Midbrain (tissue), 1 donor: Measurements from ENCODE around the gene POTEF.
"Not testable (repeated sequence)": the region's sequence is repeated elsewhere in the genome, so short reads cannot be mapped to it uniquely, and the experiment has no call there.

ENCODE experiments used
- DNase-seq: peaks from one replicate; lab custom pipeline; 2025; lab: John Stamatoyannopoulos, UW

The POTEF gene

DNA sequence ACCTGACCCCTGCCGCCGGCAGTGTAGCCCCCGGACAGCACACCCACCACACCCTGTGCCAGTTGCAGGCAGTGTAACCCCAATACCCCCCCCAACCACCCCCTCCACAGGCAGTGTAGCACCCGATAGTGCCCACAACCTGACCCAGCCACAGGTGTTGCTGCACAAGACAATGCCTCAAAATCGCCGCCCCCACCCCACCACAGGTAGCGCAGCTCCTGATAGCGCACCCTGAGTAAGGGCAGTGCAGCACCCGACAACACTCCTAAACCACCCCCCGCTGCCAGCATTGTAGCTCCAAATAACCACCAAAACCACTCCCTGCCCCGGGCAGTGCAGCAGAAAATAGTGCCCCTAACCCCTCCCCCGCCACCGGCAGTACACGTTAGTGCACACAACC is 558 bp downstream of the POTEF start:
- not testable (repeated sequence) for DNase-seq

DNA sequence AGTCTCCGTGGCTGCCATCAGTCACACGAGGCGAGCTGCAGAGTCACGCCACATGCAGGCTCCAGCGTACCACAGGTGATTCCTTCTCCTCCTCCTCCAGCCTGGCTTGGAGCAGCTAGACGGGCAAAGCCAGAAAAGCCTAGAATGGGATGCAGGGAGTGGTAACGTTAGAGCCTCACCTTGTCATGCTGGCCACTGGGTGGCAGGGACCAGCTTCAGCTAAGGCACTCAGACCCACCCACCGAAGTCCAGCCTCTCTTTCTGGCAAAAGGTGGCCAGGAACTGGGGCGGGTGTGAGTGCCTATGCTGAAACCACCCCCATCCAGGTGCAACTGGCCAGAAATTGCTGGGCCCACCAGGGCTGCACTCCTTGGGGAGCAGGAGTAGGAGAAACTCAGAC is 1.3 kb downstream of the POTEF start:
- DNase-seq = not testable (repeated sequence)

DNA sequence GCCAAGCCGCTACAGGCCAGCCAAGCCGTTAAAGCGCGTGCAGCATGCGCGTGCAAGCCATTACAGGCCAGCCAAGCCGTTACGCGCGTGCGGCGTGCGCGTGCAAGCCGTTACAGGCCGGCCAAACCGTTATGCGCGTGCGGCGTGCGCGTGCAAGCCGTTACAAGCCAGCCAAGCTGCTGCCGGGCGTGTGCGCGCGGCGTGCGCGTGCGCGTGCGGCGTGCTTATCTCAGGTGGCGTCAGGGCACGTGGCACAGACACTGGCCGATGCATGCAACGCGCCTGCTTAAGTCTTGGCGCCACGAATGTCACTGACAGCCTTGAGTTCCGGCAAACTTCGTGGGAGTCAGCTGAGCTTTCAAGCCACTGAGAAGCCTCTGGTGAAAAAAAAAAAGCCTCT is 8.1 kb downstream of the POTEF start:
- DNase-seq = not testable (repeated sequence)

DNA sequence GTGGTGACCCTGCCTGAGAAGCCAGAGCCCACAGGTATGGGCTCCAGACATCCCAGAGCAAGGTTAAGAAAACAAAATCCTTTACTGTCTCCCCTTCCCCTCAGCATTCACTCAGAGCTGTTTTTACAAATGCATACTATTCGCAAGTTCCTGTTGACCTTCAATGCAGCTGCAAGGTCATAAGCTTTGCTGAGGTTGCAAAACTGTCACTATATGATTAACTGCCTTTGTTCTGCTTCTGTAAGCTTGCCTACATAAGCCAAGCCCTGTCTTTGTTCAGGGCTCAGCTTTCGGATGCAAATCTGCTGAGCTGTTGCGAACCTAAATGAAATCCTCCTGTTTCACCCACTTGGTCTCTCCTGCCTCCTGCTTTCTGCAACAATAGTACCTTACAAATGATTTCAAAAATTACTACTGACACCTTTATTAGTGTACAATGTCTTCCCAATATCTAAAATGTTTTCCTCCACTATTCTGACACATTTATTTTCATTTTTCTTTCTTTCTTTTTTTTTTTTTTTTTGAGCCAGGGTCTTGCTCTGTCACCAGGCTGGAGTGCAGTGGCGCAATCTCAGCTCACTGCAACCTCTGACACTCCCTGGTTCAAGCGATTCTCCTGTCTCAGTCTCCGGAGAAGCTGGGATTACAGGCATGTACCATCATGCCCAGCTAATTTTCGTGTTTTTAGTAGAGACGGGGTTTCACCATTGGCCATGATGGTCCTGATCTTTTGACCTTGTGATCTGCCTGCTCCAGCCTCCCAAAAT is 26.2 kb downstream of the POTEF start:
- DNase-seq = not testable (repeated sequence)

DNA sequence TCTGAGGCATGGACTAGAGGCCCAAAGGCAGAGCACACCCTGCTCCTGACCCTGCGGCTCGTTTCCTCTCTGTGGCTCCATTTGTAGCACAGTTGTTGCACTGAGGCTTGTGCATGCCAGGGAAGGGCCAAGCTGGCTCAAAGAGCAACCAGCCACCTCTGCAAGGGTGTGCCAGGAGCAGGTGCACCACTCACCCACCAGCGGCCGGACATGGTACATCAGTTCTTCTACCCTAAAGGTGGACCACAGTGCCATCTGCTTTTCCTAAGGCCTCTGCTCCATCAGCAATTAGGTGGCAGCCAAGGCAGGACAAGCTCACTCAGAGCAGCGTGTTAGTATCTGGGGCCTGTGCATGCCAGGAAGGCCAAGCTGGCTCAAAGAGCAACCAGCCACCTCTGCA is 66.4 kb downstream of the POTEF start:
- not testable (repeated sequence) for DNase-seq

DNA sequence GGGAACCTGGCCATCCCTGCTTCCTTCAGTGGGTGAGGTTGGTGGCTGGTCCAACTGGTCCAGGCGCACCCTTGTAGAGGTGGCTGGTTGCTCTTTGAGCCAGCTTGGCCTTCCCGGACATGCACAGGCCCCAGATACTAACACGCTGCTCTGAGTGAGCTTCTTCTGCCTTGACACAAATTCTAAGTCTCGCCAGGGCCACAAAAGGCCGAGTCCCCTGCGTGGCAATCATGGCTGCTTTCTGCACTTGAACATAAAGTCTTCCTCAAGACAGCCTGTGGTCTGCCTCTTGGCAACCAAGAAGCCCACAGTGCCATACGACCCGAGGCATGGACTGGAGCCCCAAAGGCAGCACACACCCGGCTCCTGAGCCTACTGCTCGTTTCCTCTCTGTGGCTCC is 69.0 kb downstream of the POTEF start:
- DNase-seq = not testable (repeated sequence)

DNA sequence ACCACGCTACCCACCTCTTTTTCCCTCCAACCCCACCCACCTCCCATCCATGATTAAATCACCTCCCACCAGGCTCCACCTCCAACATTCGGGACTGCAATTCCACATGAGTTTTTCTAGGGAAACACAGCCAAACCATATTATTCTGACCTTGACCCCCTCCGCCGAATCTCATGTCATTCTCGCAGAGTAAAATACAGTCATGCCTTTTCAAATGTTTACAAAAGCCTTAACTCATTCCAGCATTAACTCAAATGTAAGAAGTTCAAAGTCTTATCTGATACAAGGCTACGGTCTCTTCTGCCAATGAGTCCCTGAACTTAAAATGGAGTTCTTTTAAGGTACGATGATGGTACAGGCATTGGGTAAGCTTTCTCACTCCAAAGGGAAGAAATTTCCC is 72.7 kb downstream of the POTEF start:
- not testable (repeated sequence) for DNase-seq

DNA sequence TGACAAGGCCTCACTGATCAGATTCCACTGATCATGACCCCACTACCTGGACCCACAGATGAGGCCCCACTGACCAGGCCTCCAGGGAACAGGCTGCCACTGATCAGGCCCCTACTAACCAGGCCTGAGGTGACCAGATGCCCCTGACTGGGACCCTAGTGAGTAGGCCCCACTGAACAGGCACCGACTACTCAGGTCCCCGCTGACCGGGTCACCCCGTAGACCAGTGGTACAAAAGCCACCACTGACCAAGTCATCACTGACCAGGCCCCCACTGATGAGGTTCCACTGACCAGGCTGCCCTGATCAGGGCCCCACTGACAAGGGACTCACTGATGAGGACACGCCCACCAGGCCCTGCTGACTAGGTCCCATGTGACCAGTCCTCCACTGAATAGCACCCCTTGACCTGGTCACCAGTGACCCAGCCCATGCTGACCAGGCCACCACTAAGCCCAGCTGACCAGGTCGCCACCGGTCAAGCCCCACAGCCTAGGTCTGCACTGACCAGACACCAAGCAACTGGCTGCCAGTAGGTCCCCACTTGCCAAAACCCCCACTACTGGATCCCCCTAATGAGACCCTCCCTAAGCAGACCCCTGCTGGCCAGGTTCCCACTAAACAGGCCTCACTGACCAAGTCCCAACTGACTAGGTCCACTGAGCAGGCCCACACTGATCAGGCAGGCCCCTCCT is 75.7 kb downstream of the POTEF start:
- not testable (repeated sequence) for DNase-seq

DNA sequence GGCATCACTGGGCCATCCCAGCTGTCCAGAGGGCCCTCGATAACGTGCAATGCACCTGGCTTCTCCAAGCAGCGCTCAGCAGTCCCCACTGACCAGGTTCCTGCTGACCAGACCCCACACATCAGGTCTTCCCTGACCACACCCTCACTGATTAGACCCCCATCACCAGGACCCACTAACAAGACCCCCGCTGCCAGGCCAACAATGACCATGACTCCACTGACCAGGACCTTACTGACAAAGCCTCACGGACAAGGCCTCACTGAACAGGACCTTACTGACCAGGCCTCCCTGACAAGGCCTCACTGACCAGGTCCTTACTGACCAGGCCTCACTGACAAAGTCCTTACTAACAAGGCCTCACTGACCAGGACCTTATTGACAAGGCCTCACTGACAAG is 76.6 kb downstream of the POTEF start:
- DNase-seq = not testable (repeated sequence)

DNA sequence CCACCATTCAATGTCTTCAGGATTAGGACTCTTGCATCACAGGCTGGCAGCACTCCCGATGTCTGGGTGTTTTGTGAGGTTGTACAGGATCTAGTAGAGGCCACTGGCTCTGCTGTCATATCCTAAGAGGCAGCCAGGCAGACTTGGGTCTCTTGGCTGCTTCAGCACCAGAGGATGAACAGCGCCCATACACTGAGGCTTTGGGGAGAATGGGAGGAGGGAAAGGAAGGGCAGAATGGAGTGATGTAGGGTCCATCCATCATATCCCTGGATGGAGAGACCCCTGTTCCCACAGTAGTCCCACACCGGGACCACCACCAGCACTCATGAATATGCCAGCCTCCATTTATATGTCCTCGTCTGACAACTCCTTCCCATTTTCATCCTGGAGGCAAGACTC is 80.6 kb downstream of the POTEF start:
- DNase-seq = not testable (repeated sequence)

DNA sequence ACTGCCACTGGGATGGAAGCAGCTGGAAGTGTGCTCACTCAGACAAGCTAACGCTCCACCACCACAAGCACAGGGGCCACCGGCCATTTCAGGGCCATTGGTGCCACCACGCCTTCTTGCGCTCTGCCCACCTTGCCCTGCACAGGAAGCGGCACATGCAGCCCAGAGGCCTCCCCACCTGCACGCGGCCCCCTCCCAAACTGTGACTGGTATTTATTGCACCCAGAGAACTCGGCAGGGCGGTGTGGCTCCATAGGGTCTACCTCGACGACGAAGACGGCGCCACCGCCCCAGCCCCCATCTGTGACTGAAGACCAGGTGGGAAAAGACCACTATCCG is 90.8 kb downstream of the POTEF start:
- not testable (repeated sequence) for DNase-seq

DNA sequence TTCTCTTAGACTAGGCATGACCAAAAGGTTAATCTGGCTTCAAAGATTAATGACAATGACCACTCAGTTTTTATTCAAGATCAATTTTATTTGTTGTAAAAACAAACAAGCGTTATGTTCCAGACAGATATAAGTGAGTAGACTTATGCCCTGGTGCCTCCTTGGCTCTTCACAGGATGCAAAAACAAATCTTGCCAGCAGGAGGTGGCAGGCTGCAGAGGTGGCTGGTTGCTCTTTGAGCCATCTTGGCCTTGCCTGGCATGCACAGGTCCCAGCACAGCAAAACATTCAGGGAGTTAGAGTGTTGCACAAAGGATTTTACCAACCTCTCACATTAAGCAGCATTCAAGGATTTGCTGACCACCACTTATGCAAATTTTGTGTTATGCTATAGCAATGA is 103.1 kb downstream of the POTEF start:
- DNase-seq = not testable (repeated sequence)
